GM12873 (cell line): ENCODE measurements around the gene CAMK2D.

Experiments
- TF ChIP-seq, protein P1 (sequence below): IDR thresholded peaks from 2 replicates; pipeline ENCODE4 v1.5.1; 2012; ENCODE audit warnings: low read depth, mild to moderate bottlenecking, moderate library complexity, low read length, control low read depth; ENCODE audit not compliant: insufficient read depth; ENCODE audit errors: missing control alignments

Gene CAMK2D

DNA sequence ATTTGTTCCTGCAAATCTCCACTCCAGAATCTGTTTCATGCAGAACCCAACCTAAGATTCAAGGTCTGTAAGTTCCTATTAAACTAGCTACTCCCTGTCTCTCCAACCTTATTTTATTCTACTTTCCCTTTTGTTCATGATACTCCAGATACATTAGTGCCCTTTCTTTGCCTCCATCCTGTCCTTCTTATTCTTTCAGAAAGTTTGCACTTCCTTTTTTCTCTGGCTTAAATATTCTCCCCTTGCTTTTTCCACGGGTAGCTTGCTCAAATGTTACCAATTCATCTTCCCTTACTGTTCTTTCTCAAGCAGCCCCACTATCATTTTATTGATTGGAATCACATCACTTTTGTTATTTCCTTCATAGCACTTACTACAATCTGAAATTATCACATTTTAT is 72.1 kb downstream of the CAMK2D start:
- TF ChIP-seq, protein P1, sequence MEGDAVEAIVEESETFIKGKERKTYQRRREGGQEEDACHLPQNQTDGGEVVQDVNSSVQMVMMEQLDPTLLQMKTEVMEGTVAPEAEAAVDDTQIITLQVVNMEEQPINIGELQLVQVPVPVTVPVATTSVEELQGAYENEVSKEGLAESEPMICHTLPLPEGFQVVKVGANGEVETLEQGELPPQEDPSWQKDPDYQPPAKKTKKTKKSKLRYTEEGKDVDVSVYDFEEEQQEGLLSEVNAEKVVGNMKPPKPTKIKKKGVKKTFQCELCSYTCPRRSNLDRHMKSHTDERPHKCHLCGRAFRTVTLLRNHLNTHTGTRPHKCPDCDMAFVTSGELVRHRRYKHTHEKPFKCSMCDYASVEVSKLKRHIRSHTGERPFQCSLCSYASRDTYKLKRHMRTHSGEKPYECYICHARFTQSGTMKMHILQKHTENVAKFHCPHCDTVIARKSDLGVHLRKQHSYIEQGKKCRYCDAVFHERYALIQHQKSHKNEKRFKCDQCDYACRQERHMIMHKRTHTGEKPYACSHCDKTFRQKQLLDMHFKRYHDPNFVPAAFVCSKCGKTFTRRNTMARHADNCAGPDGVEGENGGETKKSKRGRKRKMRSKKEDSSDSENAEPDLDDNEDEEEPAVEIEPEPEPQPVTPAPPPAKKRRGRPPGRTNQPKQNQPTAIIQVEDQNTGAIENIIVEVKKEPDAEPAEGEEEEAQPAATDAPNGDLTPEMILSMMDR: no peak

DNA sequence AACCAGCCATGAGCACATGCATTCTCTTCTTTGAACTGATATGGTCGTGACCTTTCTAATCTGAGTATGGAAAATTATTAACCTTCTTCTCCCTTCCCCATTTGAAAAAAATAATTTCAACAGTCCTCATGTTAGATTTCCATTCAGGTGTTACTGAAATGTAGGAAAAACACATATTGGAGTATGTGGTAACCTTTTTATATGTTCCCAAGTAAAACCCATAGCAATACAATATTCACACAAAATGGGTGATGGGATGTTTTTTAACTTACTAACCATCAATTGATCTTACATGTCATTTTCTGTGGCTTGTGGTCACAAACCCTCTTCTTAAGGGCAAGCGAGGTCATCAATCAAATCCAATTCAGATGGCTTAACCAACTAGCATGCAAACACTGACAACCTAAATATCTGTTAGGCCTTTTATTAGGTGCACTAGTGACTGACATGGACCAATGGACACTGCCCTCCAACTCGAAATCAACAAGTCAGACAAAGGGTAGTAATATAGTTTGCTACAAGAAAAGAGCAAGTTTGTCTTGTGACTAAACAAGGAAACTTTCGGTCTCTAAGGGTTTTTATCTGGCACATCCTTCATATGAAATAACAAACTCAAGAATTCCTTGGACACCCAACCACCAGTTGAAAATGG is 74.3 kb downstream of the CAMK2D start:
- TF ChIP-seq, protein P1: no peak

DNA sequence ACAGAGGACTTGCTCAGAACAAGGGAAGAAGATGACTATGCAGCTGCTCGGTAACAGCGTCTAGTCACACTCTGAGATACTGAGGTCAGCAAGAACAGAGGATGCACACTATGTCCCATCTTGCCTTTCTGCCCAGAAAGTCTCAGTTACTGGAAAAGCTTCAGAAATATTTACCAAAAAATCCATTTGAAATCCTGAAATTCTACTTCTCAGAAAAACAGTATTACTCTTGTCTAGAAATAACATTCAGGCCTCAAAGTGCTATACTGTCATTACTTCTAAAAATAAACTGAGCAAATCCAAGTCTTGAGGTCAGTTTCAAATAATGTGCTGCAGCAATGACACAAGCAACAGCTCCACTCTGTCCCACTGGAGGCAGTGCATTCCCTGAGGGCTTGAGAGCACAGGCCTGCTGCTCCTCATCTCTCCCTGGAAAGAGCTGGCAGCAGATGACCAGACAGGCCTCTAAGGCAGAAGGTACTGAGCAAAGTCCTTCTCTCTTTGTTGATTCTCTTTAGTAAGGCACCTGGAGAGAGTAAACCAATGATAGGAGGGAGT is 76.9 kb downstream of the CAMK2D start:
- TF ChIP-seq, protein P1: peak; percentile 25

DNA sequence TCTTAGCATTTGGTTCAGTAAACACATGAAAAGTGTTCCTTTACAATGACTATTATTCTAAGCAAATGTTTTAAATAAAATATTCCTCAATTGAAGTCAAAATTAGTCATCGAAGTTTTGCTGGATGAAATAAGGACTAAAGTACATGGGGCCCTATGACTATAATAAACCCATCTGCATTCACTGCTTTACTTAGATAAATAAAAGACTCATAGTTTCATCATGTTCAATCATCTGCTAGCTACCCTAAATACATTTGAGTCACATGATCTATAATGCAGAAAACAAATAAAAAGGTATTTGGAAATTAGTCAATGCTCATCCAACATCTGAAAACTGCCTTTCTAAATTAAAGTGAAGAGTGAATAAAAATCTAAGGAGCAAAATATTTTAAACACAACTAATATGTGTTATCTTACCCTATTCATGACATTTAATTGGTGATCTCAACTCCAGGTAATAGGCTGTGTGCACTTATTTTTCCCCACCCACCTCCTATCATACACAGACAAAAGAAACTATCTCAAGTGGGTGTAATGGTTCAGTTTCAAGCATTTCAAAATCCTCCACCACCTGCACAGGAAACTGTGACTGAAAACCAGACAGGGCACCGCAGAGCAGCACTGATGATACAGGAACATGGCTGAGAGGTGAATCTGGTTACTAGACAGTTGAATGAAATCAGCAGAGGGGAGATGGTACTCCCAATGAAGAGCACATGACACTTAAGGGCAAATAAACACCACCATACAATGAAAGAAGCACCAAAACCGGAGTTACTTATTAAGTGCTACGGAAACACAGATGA is 78.6 kb downstream of the CAMK2D start:
- TF ChIP-seq, protein P1: no peak

DNA sequence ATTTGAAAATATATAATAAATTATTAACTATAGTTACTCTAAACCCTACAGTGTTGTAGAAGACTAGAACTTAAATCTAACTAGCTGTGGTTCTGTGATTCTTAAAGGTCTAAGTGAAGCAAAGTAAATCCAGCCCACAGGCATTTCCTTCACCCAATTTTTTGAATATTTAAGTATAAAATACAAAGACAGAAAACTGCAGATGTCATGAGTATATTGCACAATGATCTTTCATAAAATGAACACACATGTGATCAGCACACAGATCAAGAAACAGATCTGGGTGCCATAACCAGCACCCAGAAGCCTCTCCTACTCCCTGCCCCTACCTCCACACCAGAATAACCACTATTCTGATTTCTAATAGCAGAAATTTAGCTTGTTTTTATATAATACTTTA is 82.9 kb downstream of the CAMK2D start:
- TF ChIP-seq, protein P1: no peak

DNA sequence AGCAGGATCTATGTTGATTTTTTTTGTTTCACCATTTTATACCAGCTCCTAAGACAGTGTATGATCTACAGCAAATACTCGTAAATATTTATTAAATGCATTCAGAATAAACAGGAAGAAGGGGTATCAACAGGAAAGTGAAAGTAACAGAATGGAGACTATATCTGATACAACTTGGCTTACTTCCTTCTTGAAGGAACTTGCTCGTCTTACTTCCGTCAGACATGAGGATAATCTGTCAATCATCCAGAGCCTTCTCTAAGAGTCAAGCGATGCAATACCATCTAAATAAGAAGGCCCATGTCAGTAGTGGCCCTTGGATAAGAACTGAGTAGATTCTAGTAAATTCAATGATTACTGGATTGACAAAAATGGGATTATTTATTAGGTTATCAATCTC is 84.2 kb downstream of the CAMK2D start:
- TF ChIP-seq, protein P1: no peak
